GM12878 (cell line): ENCODE measurements around the gene VARS1. TPM values are rescaled to one million over a fixed set of nuclear protein-coding genes. Genes with fewer than 3 reads are reported as not detected.

Experiments used
- ATAC-seq: fragments of 200-7000 bp; cut with Tn5 transposase; 3 replicates; pipeline ENCODE4 v1.9.1; 2020; ENCODE audit warnings: mild to moderate bottlenecking, moderate library complexity
- BruUV-seq: library from RNA; stranded (reverse); fragments of 400-500 nt; replicated peaks from 2 replicates; lab custom pipeline; 2021; lab: Mats Ljungman, UMichigan
- CTCF ChIA-PET: fragments of 300-600 bp; sonication (Branson Sonifier 250); formaldehyde crosslinking; extraction: SDS; loops from one replicate; lab custom pipeline; 2021; ENCODE audit warnings: inconsistent platforms; lab: Yijun Ruan, JAX
- POLR2A ChIA-PET: fragments of 350-600 bp; formaldehyde crosslinking; extraction: SDS; loops from one replicate; lab custom pipeline; 2021; ENCODE audit warnings: inconsistent platforms; lab: Charles Lee
- RAD21 ChIA-PET: fragments of 300-600 bp; sonication (Branson Sonifier 250); formaldehyde crosslinking; loops from one replicate; lab custom pipeline; 2023; ENCODE audit warnings: antibody characterized with exemption; ENCODE audit not compliant: unreplicated experiment; lab: Charles Lee
- SMC1A ChIA-PET: fragments of 300-600 bp; sonication (Branson Sonifier 250); formaldehyde crosslinking; loops from one replicate; lab custom pipeline; 2023; ENCODE audit not compliant: unreplicated experiment, uncharacterized antibody; lab: Charles Lee
- DNase-seq: peaks from one replicate; pipeline ENCODE4 v3.0.0-alpha.2; 2011; ENCODE audit warnings: low read depth, low spot score
- FAIRE-seq: peaks from 3 replicates; lab custom pipeline; 2011; peaks lifted over from hg19 to GRCh38; lab: Jason Lieb, UNC
- H2AFZ ChIP-seq: 2 replicates; pipeline ENCODE4 v1.6.0; 2011; ENCODE audit warnings: low read depth, low read length, control low read depth; ENCODE audit not compliant: control insufficient read depth
- H3K27ac ChIP-seq: 2 replicates; pipeline ENCODE4 v1.5.1; 2011; ENCODE audit warnings: control low read depth; ENCODE audit not compliant: control insufficient read depth, insufficient read depth
- H3K27me3 ChIP-seq, 2 experiments: replicated peaks in 1 of 2; 2 replicates each; pipeline versions ENCODE4 v1.6.0 to v1.6.1; 2011; ENCODE audit warnings: low read length in 1 of 2; ENCODE audit not compliant: control insufficient read depth in 2 of 2, insufficient read depth in 2 of 2
- H3K36me3 ChIP-seq, 2 experiments: 2 replicates each; pipeline ENCODE4 v1.5.1; 2011; ENCODE audit warnings: low read length in 1 of 2; ENCODE audit not compliant: control insufficient read depth in 2 of 2, insufficient read depth in 2 of 2
- H3K4me1 ChIP-seq: 2 replicates; pipeline ENCODE4 v1.6.1; 2011; ENCODE audit warnings: mild to moderate bottlenecking, low read length, moderate library complexity, mixed read lengths; ENCODE audit not compliant: control insufficient read depth, insufficient read depth
- H3K4me2 ChIP-seq: 2 replicates; pipeline ENCODE4 v1.6.0; 2011; ENCODE audit warnings: control low read depth; ENCODE audit not compliant: control insufficient read depth, insufficient read depth
- H3K4me3 ChIP-seq: fragments of 200-600 bp; sonication (generic); 2 replicates; pipeline ENCODE4 v1.5.1; 2016
- H3K79me2 ChIP-seq: 2 replicates; pipeline ENCODE4 v1.6.0; 2011; ENCODE audit warnings: low read length; ENCODE audit not compliant: control insufficient read depth, insufficient read depth
- H3K9ac ChIP-seq: 2 replicates; pipeline ENCODE4 v1.8.0; 2011; ENCODE audit warnings: low read length, control low read depth, mixed read lengths; ENCODE audit not compliant: control insufficient read depth, insufficient read depth
- H3K9me3 ChIP-seq: replicated peaks from 3 replicates; pipeline ENCODE4 v1.5.1; 2011; ENCODE audit warnings: mild to moderate bottlenecking, low read length; ENCODE audit not compliant: control insufficient read depth, insufficient read depth
- H4K20me1 ChIP-seq: 2 replicates; pipeline ENCODE4 v1.6.0; 2011; ENCODE audit not compliant: control insufficient read depth, insufficient read depth
- ATF7 ChIP-seq: fragments of 450-650 bp; IDR thresholded peaks from 2 replicates; pipeline ENCODE4 v1.6.1; 2016; ENCODE audit warnings: low read depth, mild to moderate bottlenecking
- CREB1 ChIP-seq: IDR thresholded peaks from 2 replicates; pipeline ENCODE4 v1.6.1; 2012; ENCODE audit warnings: low read depth, mild to moderate bottlenecking, inconsistent platforms
- CTCF ChIP-seq, 3 experiments: IDR thresholded peaks in 2 of 3; conservative IDR thresholded peaks in 1 of 3; 2 replicates each; pipeline ENCODE4 v1.5.1; 2011; ENCODE audit warnings: low read depth in 3 of 3, low read length in 3 of 3, mild to moderate bottlenecking in 3 of 3, control low read depth in 2 of 3, moderate library complexity in 2 of 3, inconsistent platforms in 1 of 3, mixed read lengths in 1 of 3; ENCODE audit not compliant: control insufficient read depth in 2 of 3, insufficient read depth in 1 of 3; ENCODE audit errors: extremely low read depth in 1 of 3
- DPF2 ChIP-seq: fragments of 450-650 bp; IDR thresholded peaks from 2 replicates; pipeline ENCODE4 v1.6.1; 2017; ENCODE audit warnings: mild to moderate bottlenecking
- EED ChIP-seq: sonication (generic); IDR thresholded peaks from 2 replicates; pipeline ENCODE4 v1.6.1; 2016; ENCODE audit warnings: antibody characterized with exemption, low read depth
- IKZF1 ChIP-seq: fragments of 450-650 bp; conservative IDR thresholded peaks from 2 replicates; pipeline ENCODE4 v1.6.1; 2017; ENCODE audit warnings: antibody characterized with exemption, mild to moderate bottlenecking
- KLF5 ChIP-seq: fragments of 450-650 bp; IDR thresholded peaks from 2 replicates; pipeline ENCODE4 v1.6.1; 2014; ENCODE audit warnings: mild to moderate bottlenecking; ENCODE audit not compliant: partially characterized antibody
- MAX ChIP-seq: IDR thresholded peaks from 2 replicates; pipeline ENCODE4 v1.6.1; 2012; ENCODE audit warnings: low read depth, low read length, improper control_type of control experiment
- MEF2A ChIP-seq: IDR thresholded peaks from 2 replicates; pipeline ENCODE4 v1.6.1; 2011; ENCODE audit warnings: low read depth, mild to moderate bottlenecking, low read length, moderate library complexity; ENCODE audit not compliant: insufficient read depth
- PKNOX1 ChIP-seq: fragments of 450-650 bp; IDR thresholded peaks from 2 replicates; pipeline ENCODE4 v1.6.1; 2016; ENCODE audit warnings: mild to moderate bottlenecking
- SPI1 ChIP-seq: IDR thresholded peaks from 2 replicates; pipeline ENCODE4 v1.6.1; 2011; ENCODE audit warnings: low read depth, mild to moderate bottlenecking, low read length, moderate library complexity, borderline replicate concordance; ENCODE audit not compliant: insufficient read depth
- SRF ChIP-seq, 2 experiments: IDR thresholded peaks; 2 replicates each; pipeline ENCODE4 v1.6.1; 2011; ENCODE audit warnings: low read depth in 2 of 2, low read length in 2 of 2, mild to moderate bottlenecking in 1 of 2, moderate library complexity in 1 of 2
- STAT3 ChIP-seq: IDR thresholded peaks from 2 replicates; pipeline ENCODE4 v1.6.1; 2011; ENCODE audit warnings: low read depth, low read length, improper control_type of control experiment
- ZNF687 ChIP-seq: fragments of 450-650 bp; IDR thresholded peaks from 2 replicates; pipeline ENCODE4 v1.6.1; 2017; ENCODE audit warnings: mild to moderate bottlenecking, moderate library complexity
- WGBS: methylation state at CpG from one replicate; pipeline ENCODE4 v1.1.6; 2016; ENCODE audit warnings: low lambda C conversion rate; ENCODE audit not compliant: insufficient replicate concordance, insufficient coverage; ENCODE audit errors: missing lambda C conversion rate; 5-methylcytosine and 5-hydroxymethylcytosine counted together
- in situ Hi-C: fragments of 300-500 bp; cut with MboI; formaldehyde crosslinking; loops from 9 replicates; pipeline ENCODE4 v1.14.3; 2018; ENCODE audit warnings: mixed read lengths
- intact Hi-C: fragments of 100-400 bp; cut with micrococcal nuclease; formaldehyde crosslinking; loops from one replicate; pipeline ENCODE4 v1.14.2; 2022; ENCODE audit not compliant: unreplicated experiment
- polyA plus RNA-seq, 11 experiments: library from polyadenylated mRNA; depleted of rRNA in 4 of 11; unstranded in 6 of 11; stranded (reverse) in 5 of 11; fragments of >200 nt; fragmentation: Nextera tagmentation in 4 of 11; fragmentation: Illumina TruSeq in 1 of 11; extraction: Ambion mirVana in 4 of 11; extraction: Trizol in 1 of 11; gene quantifications; 1 replicate in 1 of 11; 2 replicates in 10 of 11; pipeline versions ENCODE4 v1.2.1 to v1.2.3, GENCODE V29; 2011 to 2016; ENCODE audit warnings: inconsistent platforms in 2 of 11, missing spikeins in 2 of 11, low read depth in 1 of 11
- total RNA-seq, 4 experiments: library from RNA; depleted of rRNA in 3 of 4; stranded (reverse); fragments of >200 nt in 3 of 4; fragmentation: Illumina TruSeq in 1 of 4; extraction: Trizol in 1 of 4; gene quantifications; 2 replicates each; pipeline versions ENCODE4 v1.2.1 to v1.2.3, GENCODE V29; 2013 to 2021

The VARS1 gene
- total and polyA plus RNA-seq, 10 of the 15 experiments (the other 5 are each of a cell fraction or from before 2014, with no cell fraction given) = 1.2 to 243 (median 80.7) TPM

GRCh38 chr6:31836474-31837368 lies 41.2 kb upstream of the VARS1 start:
- Histone ChIP-seq H3K4me2 (peak overlapping the region; percentile 30), H3K4me3 (peak overlapping the region; percentile 82), H3K36me3 (peaks cover 10 to 24% of the 10 kb centered on the region in 2 experiments), H3K4me1 (peaks cover 18% of the 10 kb centered on the region), H3K9ac (peak overlapping the region; percentile 90), H3K27me3 (no peaks in the 10 kb centered on the region), H3K27ac (peak overlapping the region; percentile 96), H3K9me3 (no peaks in the 10 kb centered on the region), H2AFZ (no peak overlapping the region), H4K20me1 (peaks cover 9% of the 10 kb centered on the region), H3K79me2 (peaks cover 52% of the 10 kb centered on the region)
- POLR2A ChIA-PET = interaction anchor here (0.6 to 10.9 kb wide), 9 partner anchors 9 to 1096 kb away, joined by 3 to 122 read pairs (median 5); partner anchors contain the start of genes CLIC1, HSPA1B, MSH5 and NEU1
- RAD21 ChIA-PET = interaction anchor here (0.8 to 2.2 kb wide), 5 partner anchors 26 to 98 kb away, joined by 3 to 10 read pairs (median 3); partner anchors contain the start of gene NEU1
- in situ Hi-C loops (loop anchor here (10.0 kb wide), 1 partner anchor 292 kb away; the partner anchor contains the start of genes ATP6V1G2, DDX39B and NFKBIL1), intact Hi-C loops (no loop called here)
- ATAC-seq (peak; percentile 12; the same call in 1 of the 3 replicates), DNase-seq (no peak), FAIRE-seq (no peak)
- under 1% methylated on average over 12 of the region's 12 CpGs for WGBS
- CTCF ChIA-PET = interaction anchor here (0.6 to 3.3 kb wide), 10 partner anchors 27 to 460 kb away, joined by 3 to 22 read pairs (median 3); partner anchors contain the start of genes CLIC1, LSM2 and NEU1
- no TSS peak for BruUV-seq
- SMC1A ChIA-PET = interaction anchor here (0.9 to 1.3 kb wide), 4 partner anchors 26 to 295 kb away, joined by 3 to 5 read pairs (median 4); partner anchors contain the start of genes DDX39B and NEU1
- TF ChIP-seq ATF7 (peak; percentile 69), ZNF687 (no peak), SPI1 (peak; percentile 53; the same call in 1 of the 2 replicates), STAT3 (no peak), CTCF (IDR thresholded peaks at IDR 0.05 in 2 of 3, conservative IDR thresholded peaks at IDR 0.05 in 1 of 3; ENCODE audit: control insufficient read depth in 2 of 3, extremely low read depth in 1 of 3, insufficient read depth in 1 of 3, low read depth in 3 of 3, low read length in 3 of 3) (peak in 2 of 3 experiments; percentile 13 to 18; a peak in 2 of 6 replicates), DPF2 (0 out of 2 replicates have a peak, but pooled peaks have one; percentile 5), SRF (IDR thresholded peaks at IDR 0.05; ENCODE audit: low read depth in 2 of 2, low read length in 2 of 2) (no peak), MEF2A (peak; percentile 72), EED (0 out of 2 replicates have a peak, but pooled peaks have one; percentile 20), MAX (no peak), PKNOX1 (no peak), KLF5 (no peak), IKZF1 (0 out of 2 replicates have a peak, but pooled peaks have one; percentile 19), CREB1 (0 out of 2 replicates have a peak, but pooled peaks have one; percentile 45)
